IMR-90 (cell line): ENCODE data around the gene YJEFN3. TPM values are rescaled to one million over a fixed set of nuclear protein-coding genes. Genes with fewer than 3 reads are reported as not detected.
A peak's percentile ranks its signal among the peaks of the same experiment; 100 is the strongest.

Source experiments
- ATAC-seq: fragments of 200-7000 bp; cut with Tn5 transposase; 2 replicates; pipeline ENCODE4 v1.9.1; 2020; ENCODE audit warnings: low read depth, mild to moderate bottlenecking, moderate library complexity
- BruUV-seq: library from RNA; stranded (reverse); fragments of 400-500 nt; replicated peaks from 2 replicates; lab custom pipeline; 2021; lab: Mats Ljungman, UMichigan
- CTCF ChIA-PET: fragments of 300-600 bp; formaldehyde crosslinking; extraction: SDS; loops from one replicate; lab custom pipeline; 2021; ENCODE audit warnings: antibody characterized with exemption; lab: Yijun Ruan, JAX
- POLR2A ChIA-PET: fragments of 300-600 bp; sonication (Branson Sonifier 250); formaldehyde crosslinking; loops from one replicate; lab custom pipeline; 2022; ENCODE audit warnings: antibody characterized with exemption; ENCODE audit not compliant: unreplicated experiment; lab: Charles Lee
- DNase-seq: peaks from one replicate; pipeline ENCODE4 v3.0.0; 2013
- H2AFZ ChIP-seq: replicated peaks from 2 replicates; pipeline ENCODE3; 2013; ENCODE audit warnings: low read length, mild to moderate bottlenecking; ENCODE audit not compliant: poor library complexity
- H2AK5ac ChIP-seq: 2 replicates; pipeline ENCODE4 v1.6.1; 2013; ENCODE audit warnings: low read depth, low read length, inconsistent platforms
- H2AK9ac ChIP-seq: replicated peaks from 2 replicates; pipeline ENCODE3; 2013; ENCODE audit warnings: mild to moderate bottlenecking, low read depth, low read length, moderate library complexity; ENCODE audit not compliant: poor library complexity
- H2BK120ac ChIP-seq: 2 replicates; pipeline ENCODE4 v1.6.1; 2013; ENCODE audit warnings: low read depth, low read length, inconsistent platforms
- H2BK15ac ChIP-seq: 3 replicates; pipeline ENCODE4 v1.6.1; 2013; ENCODE audit warnings: low read depth, low read length, inconsistent platforms
- H2BK20ac ChIP-seq: 2 replicates; pipeline ENCODE4 v1.6.1; 2013; ENCODE audit warnings: low read depth, mild to moderate bottlenecking, inconsistent platforms, low read length, moderate library complexity
- H2BK5ac ChIP-seq: 2 replicates; pipeline ENCODE4 v1.6.1; 2013; ENCODE audit warnings: mild to moderate bottlenecking, low read depth, low read length, inconsistent platforms; ENCODE audit not compliant: poor library complexity, severe bottlenecking
- H3K14ac ChIP-seq: replicated peaks from 2 replicates; pipeline ENCODE4 v1.6.1; 2013; ENCODE audit warnings: low read depth, low read length, inconsistent platforms
- H3K18ac ChIP-seq: 2 replicates; pipeline ENCODE4 v1.6.1; 2013; ENCODE audit warnings: low read depth, low read length, control low read depth
- H3K23ac ChIP-seq: 2 replicates; pipeline ENCODE4 v1.6.1; 2013; ENCODE audit warnings: low read depth, low read length, inconsistent platforms
- H3K27ac ChIP-seq: 2 replicates; pipeline ENCODE4 v1.5.1; 2013; ENCODE audit warnings: mild to moderate bottlenecking, control low read depth, low read length; ENCODE audit not compliant: insufficient read depth
- H3K27me3 ChIP-seq: 2 replicates; pipeline ENCODE4 v1.6.1; 2013; ENCODE audit warnings: low read length; ENCODE audit not compliant: control insufficient read depth, insufficient read depth
- H3K36me3 ChIP-seq: 2 replicates; pipeline ENCODE4 v1.6.1; 2013; ENCODE audit warnings: low read length, mixed read lengths; ENCODE audit not compliant: control insufficient read depth, insufficient read depth
- H3K4ac ChIP-seq: 2 replicates; pipeline ENCODE4 v1.6.1; 2013; ENCODE audit warnings: low read depth, low read length, inconsistent platforms
- H3K4me1 ChIP-seq: 2 replicates; pipeline ENCODE4 v1.6.1; 2013; ENCODE audit warnings: low read length, mixed read lengths; ENCODE audit not compliant: control insufficient read depth, insufficient read depth
- H3K4me2 ChIP-seq: 2 replicates; pipeline ENCODE4 v1.6.1; 2013; ENCODE audit warnings: low read depth, mild to moderate bottlenecking, control low read depth, low read length, moderate library complexity
- H3K4me3 ChIP-seq: 2 replicates; pipeline ENCODE4 v1.5.1; 2013; ENCODE audit warnings: low read depth, mild to moderate bottlenecking, control low read depth, low read length, moderate library complexity; ENCODE audit not compliant: insufficient read depth
- H3K56ac ChIP-seq: 2 replicates; pipeline ENCODE4 v1.6.1; 2013; ENCODE audit warnings: low read length, inconsistent platforms; ENCODE audit not compliant: insufficient read depth; ENCODE audit errors: extremely low read depth
- H3K79me1 ChIP-seq, 2 experiments: 2 replicates each; pipeline ENCODE4 v1.6.1; 2013; ENCODE audit warnings: low read length in 2 of 2, inconsistent platforms in 1 of 2, low read depth in 1 of 2
- H3K9ac ChIP-seq: 2 replicates; pipeline ENCODE4 v1.6.1; 2013; ENCODE audit warnings: low read depth, low read length, control low read depth
- H3K9me1 ChIP-seq: 2 replicates; pipeline ENCODE4 v1.6.1; 2013; ENCODE audit warnings: low read length, inconsistent platforms; ENCODE audit not compliant: insufficient read depth
- H3K9me3 ChIP-seq: 2 replicates; pipeline ENCODE4 v1.6.1; 2013; ENCODE audit warnings: low read length; ENCODE audit not compliant: control insufficient read depth, insufficient read depth
- H4K20me1 ChIP-seq: 2 replicates; pipeline ENCODE4 v1.6.1; 2013; ENCODE audit warnings: low read length, inconsistent platforms; ENCODE audit not compliant: insufficient read depth
- H4K5ac ChIP-seq: 2 replicates; pipeline ENCODE4 v1.6.1; 2013; ENCODE audit warnings: mild to moderate bottlenecking, low read depth, low read length, control low read depth
- H4K8ac ChIP-seq, 2 experiments: 2 replicates each; pipeline ENCODE4 v1.6.1; 2013; ENCODE audit warnings: low read depth in 2 of 2, low read length in 2 of 2, control low read depth in 1 of 2, inconsistent platforms in 1 of 2
- H4K91ac ChIP-seq: 2 replicates; pipeline ENCODE4 v1.6.1; 2013; ENCODE audit warnings: low read depth, low read length, inconsistent platforms; ENCODE audit not compliant: insufficient read depth
- CEBPB ChIP-seq: IDR thresholded peaks from 2 replicates; pipeline ENCODE4 v1.6.1; 2012; ENCODE audit warnings: low read depth, low read length, improper control_type of control experiment
- CHD1 ChIP-seq: IDR thresholded peaks from 2 replicates; pipeline ENCODE4 v1.6.1; 2012; ENCODE audit warnings: low read depth, low read length, improper control_type of control experiment
- MXI1 ChIP-seq: IDR thresholded peaks from 2 replicates; pipeline ENCODE4 v1.6.1; 2012; ENCODE audit warnings: low read depth, mild to moderate bottlenecking, low read length, moderate library complexity, borderline replicate concordance
- NFE2L2 ChIP-seq: fragments of 150-350 bp; IDR thresholded peaks from 2 replicates; pipeline ENCODE4 v1.6.1; 2016; ENCODE audit warnings: low read depth, mild to moderate bottlenecking, low read length
- RAD21 ChIP-seq: IDR thresholded peaks from 2 replicates; pipeline ENCODE4 v1.6.1; 2012; ENCODE audit warnings: low read length, improper control_type of control experiment
- RCOR1 ChIP-seq: IDR thresholded peaks from 2 replicates; pipeline ENCODE4 v1.6.1; 2012; ENCODE audit warnings: mild to moderate bottlenecking, low read length, improper control_type of control experiment; ENCODE audit not compliant: insufficient replicate concordance
- SMC3 ChIP-seq: fragments of 150-350 bp; IDR thresholded peaks from 2 replicates; pipeline ENCODE4 v1.6.1; 2016; ENCODE audit warnings: low read depth, mild to moderate bottlenecking, antibody characterized with exemption, low read length, moderate library complexity
- USF2 ChIP-seq: fragments of 150-350 bp; IDR thresholded peaks from 2 replicates; pipeline ENCODE4 v1.6.1; 2017; ENCODE audit warnings: mild to moderate bottlenecking, antibody characterized with exemption, low read length, low read depth
- WGBS, 2 experiments: methylation state at CpG; one replicate each; pipeline versions ENCODE4 v1.1.5 to v1.1.7; 2013; ENCODE audit warnings: missing lambda C conversion rate in 2 of 2; ENCODE audit not compliant: insufficient read length in 1 of 2; ENCODE audit errors: extremely low coverage in 2 of 2; 5-methylcytosine and 5-hydroxymethylcytosine counted together
- dilution Hi-C: fragments of 300-500 bp; cut with HindIII; formaldehyde crosslinking; loops from one replicate; pipeline ENCODE4 v1.14.3; 2018; ENCODE audit warnings: low sequenced_read_pairs; ENCODE audit not compliant: unreplicated experiment
- in situ Hi-C: fragments of 300-500 bp; cut with MboI; formaldehyde crosslinking; loops from 3 replicates; pipeline ENCODE4 v1.14.3; 2019; ENCODE audit warnings: low sequenced_read_pairs, inconsistent platforms, mixed read lengths
- intact Hi-C: fragments of 100-400 bp; cut with micrococcal nuclease; formaldehyde crosslinking; loops from 2 replicates; pipeline ENCODE4 v1.10.0; 2022
- polyA plus RNA-seq, 3 experiments: library from polyadenylated mRNA; depleted of rRNA; stranded (reverse); fragments of >200 nt; gene quantifications; 2 replicates each; pipeline ENCODE4 v1.2.3, GENCODE V29; 2012; ENCODE audit warnings: low replicate concordance in 1 of 3
- total RNA-seq: library from RNA; depleted of rRNA; stranded (reverse); fragments of >200 nt; gene quantifications from 2 replicates; pipeline ENCODE4 v1.2.3, GENCODE V29; 2012
- TF ChIP-seq, protein P1 (sequence below): conservative IDR thresholded peaks from 2 replicates; pipeline ENCODE4 v1.5.1; 2012; ENCODE audit warnings: mild to moderate bottlenecking, low read depth, low read length, improper control_type of control experiment

The YJEFN3 gene
- total and polyA plus RNA-seq, 2 of the 4 experiments (the other 2 are of a cell fraction) = 0.72 to 4.0 TPM

- no CpG with 5 or more reads among the region's 5 CpGs for WGBS, 2 experiments
- Histone ChIP-seq H3K79me1 (peaks cover 16 to 85% of the 10 kb centered on the region in 2 experiments), H3K9ac (no peak overlapping the region), H2BK15ac (no peak overlapping the region), H3K9me3 (no peaks in the 10 kb centered on the region), H2AFZ (no peak overlapping the region), H2AK9ac (peak overlapping the region; percentile 51), H2AK5ac (peak overlapping the region; percentile 63; the same call in 1 of the 2 replicates), H3K4me1 (peaks cover 45% of the 10 kb centered on the region), H3K27ac (peak overlapping the region; percentile 61), H3K4me3 (no peak overlapping the region), H3K4me2 (no peak overlapping the region), H2BK20ac (no peak overlapping the region; the same call in 1 of the 2 replicates), H4K91ac (peak overlapping the region; percentile 5; the same call in 1 of the 2 replicates), H4K5ac (no peak overlapping the region), H3K18ac (no peak overlapping the region), H3K4ac (peak overlapping the region; percentile 59; the same call in 1 of the 2 replicates), H3K36me3 (peaks cover 3% of the 10 kb centered on the region; the same call in 1 of the 2 replicates), H4K20me1 (peaks cover 10% of the 10 kb centered on the region; the same call in 1 of the 2 replicates), H2BK120ac (no peak overlapping the region; the same call in 1 of the 2 replicates), H4K8ac (peak overlapping the region in 1 of 2 experiments; percentile 16; a peak in 1 of 4 replicates), H2BK5ac (peak overlapping the region; percentile 29), H3K9me1 (peaks cover 26% of the 10 kb centered on the region), H3K56ac (no peak overlapping the region), H3K27me3 (no peaks in the 10 kb centered on the region), H3K23ac (peak overlapping the region; percentile 16), H3K14ac (0 out of 2 replicates have a peak overlapping the region, but pooled peaks have one; percentile 23)
- in situ Hi-C loops = no loop called here
- no peak for TF ChIP-seq MXI1
- no peak for TF ChIP-seq NFE2L2
- TF ChIP-seq USF2 = no peak
- TF ChIP-seq, protein P1, sequence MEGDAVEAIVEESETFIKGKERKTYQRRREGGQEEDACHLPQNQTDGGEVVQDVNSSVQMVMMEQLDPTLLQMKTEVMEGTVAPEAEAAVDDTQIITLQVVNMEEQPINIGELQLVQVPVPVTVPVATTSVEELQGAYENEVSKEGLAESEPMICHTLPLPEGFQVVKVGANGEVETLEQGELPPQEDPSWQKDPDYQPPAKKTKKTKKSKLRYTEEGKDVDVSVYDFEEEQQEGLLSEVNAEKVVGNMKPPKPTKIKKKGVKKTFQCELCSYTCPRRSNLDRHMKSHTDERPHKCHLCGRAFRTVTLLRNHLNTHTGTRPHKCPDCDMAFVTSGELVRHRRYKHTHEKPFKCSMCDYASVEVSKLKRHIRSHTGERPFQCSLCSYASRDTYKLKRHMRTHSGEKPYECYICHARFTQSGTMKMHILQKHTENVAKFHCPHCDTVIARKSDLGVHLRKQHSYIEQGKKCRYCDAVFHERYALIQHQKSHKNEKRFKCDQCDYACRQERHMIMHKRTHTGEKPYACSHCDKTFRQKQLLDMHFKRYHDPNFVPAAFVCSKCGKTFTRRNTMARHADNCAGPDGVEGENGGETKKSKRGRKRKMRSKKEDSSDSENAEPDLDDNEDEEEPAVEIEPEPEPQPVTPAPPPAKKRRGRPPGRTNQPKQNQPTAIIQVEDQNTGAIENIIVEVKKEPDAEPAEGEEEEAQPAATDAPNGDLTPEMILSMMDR = no peak
- no peak for TF ChIP-seq CEBPB
- TF ChIP-seq SMC3 = no peak
- no peak for TF ChIP-seq CHD1
- no peak for TF ChIP-seq RAD21
- no peak for TF ChIP-seq RCOR1
- POLR2A ChIA-PET = no interaction called here
- BruUV-seq = no TSS peak
- intact Hi-C loops = loop anchor here (5.0 kb wide), 1 partner anchor 99 kb away; no protein-coding TSS in a partner anchor
- ATAC-seq = no peak
- no peak for DNase-seq
- CTCF ChIA-PET = no interaction called here
- dilution Hi-C loops = no loop called here
Observed at GRCh38 chr19:19485998-19486290, 42.8 kb upstream of the YJEFN3 start.
